PC-9 (cell line): ENCODE results near the gene UGT2B10. TPM values are rescaled to one million over a fixed set of nuclear protein-coding genes. Genes with fewer than 3 reads are reported as not detected.

Experiments
- BruUV-seq: library from RNA; stranded (reverse); fragments of 400-500 nt; replicated peaks from 2 replicates; lab custom pipeline; 2021; lab: Mats Ljungman, UMichigan
- CTCF ChIA-PET: fragments of 300-600 bp; sonication (Branson Sonifier 250); formaldehyde crosslinking; loops from one replicate; lab custom pipeline; 2022; ENCODE audit warnings: antibody characterized with exemption; lab: Charles Lee
- POLR2A ChIA-PET: fragments of 300-600 bp; sonication (Branson Sonifier 250); formaldehyde crosslinking; loops from one replicate; lab custom pipeline; 2022; ENCODE audit warnings: antibody characterized with exemption; ENCODE audit not compliant: unreplicated experiment; lab: Charles Lee
- DNase-seq, 2 experiments: peaks; one replicate each; pipeline versions ENCODE4 v3.0.0 to v3.0.0-alpha.2; 2015 to 2022; ENCODE audit warnings: mixed read lengths in 1 of 2
- H2AFZ ChIP-seq: fragments of 200-600 bp; sonication (generic); 2 replicates; pipeline ENCODE4 v1.8.1; 2017; ENCODE audit warnings: antibody characterized with exemption
- H3F3A ChIP-seq: fragments of 200-600 bp; sonication (generic); 2 replicates; pipeline ENCODE4 v1.8.1; 2017; ENCODE audit warnings: antibody characterized with exemption, mild to moderate bottlenecking, low read depth; ENCODE audit not compliant: insufficient read depth
- H3K27ac ChIP-seq: fragments of 200-600 bp; sonication (generic); 2 replicates; pipeline ENCODE4 v1.6.1; 2016; ENCODE audit warnings: mixed run types
- H3K27me3 ChIP-seq: fragments of 200-600 bp; sonication (generic); 2 replicates; pipeline ENCODE4 v1.6.1; 2016; ENCODE audit warnings: low read depth, mixed run types; ENCODE audit not compliant: insufficient read depth
- H3K36me3 ChIP-seq: fragments of 200-600 bp; sonication (generic); 2 replicates; pipeline ENCODE4 v1.6.1; 2016; ENCODE audit warnings: low read depth, mixed run types
- H3K4me1 ChIP-seq: fragments of 200-600 bp; sonication (generic); replicated peaks from 2 replicates; pipeline ENCODE4 v1.6.1; 2016; ENCODE audit warnings: mixed run types; ENCODE audit not compliant: insufficient read depth
- H3K4me2 ChIP-seq: fragments of 200-600 bp; sonication (generic); 2 replicates; pipeline ENCODE4 v1.6.1; 2017; ENCODE audit warnings: mixed run types
- H3K4me3 ChIP-seq: fragments of 200-600 bp; sonication (generic); 2 replicates; pipeline ENCODE4 v1.6.1; 2016; ENCODE audit warnings: mixed run types
- H3K79me2 ChIP-seq: fragments of 200-600 bp; sonication (generic); 2 replicates; pipeline ENCODE4 v1.6.1; 2017; ENCODE audit warnings: low read depth, mixed run types
- H3K9me2 ChIP-seq: fragments of 200-600 bp; sonication (generic); 2 replicates; pipeline ENCODE4 v1.8.1; 2017; ENCODE audit warnings: mild to moderate bottlenecking; ENCODE audit not compliant: insufficient read depth
- H3K9me3 ChIP-seq: fragments of 200-600 bp; sonication (generic); 2 replicates; pipeline ENCODE4 v1.8.1; 2016; ENCODE audit warnings: low read depth; ENCODE audit not compliant: insufficient read depth
- H4K20me1 ChIP-seq: fragments of 200-600 bp; sonication (generic); 2 replicates; pipeline ENCODE4 v1.8.1; 2017; ENCODE audit not compliant: insufficient read depth
- CTCF ChIP-seq: fragments of 200-600 bp; sonication (generic); conservative IDR thresholded peaks from 2 replicates; pipeline ENCODE4 v1.6.1; 2017; ENCODE audit warnings: mixed run types, antibody characterized with exemption, mild to moderate bottlenecking, moderate library complexity
- EZH2 ChIP-seq: fragments of 200-600 bp; sonication (generic); IDR thresholded peaks from 2 replicates; pipeline ENCODE4 v1.8.0; 2017; ENCODE audit warnings: antibody characterized with exemption, low read depth
- intact Hi-C: fragments of 100-400 bp; cut with micrococcal nuclease; formaldehyde crosslinking; loops from one replicate; pipeline ENCODE4 v1.10.0; 2022; ENCODE audit not compliant: unreplicated experiment
- total RNA-seq: library from RNA; stranded (reverse); gene quantifications from 2 replicates; pipeline ENCODE4 v1.2.3, GENCODE V29; 2021

The UGT2B10 gene
- total RNA-seq, 1 experiment from 2014 or later, result not detected

GRCh38 chr4:68797048-68797447 is 18.7 kb upstream of the UGT2B10 start:
- Histone ChIP-seq H3K79me2 (no peaks in the 10 kb centered on the region), H3K27ac (no peak overlapping the region), H3K4me1 (no peaks in the 10 kb centered on the region), H3K36me3 (no peaks in the 10 kb centered on the region), H2AFZ (no peak overlapping the region), H3F3A (no peaks in the 10 kb centered on the region), H3K9me3 (no peaks in the 10 kb centered on the region), H3K27me3 (no peaks in the 10 kb centered on the region), H4K20me1 (no peaks in the 10 kb centered on the region), H3K4me2 (no peak overlapping the region), H3K4me3 (no peak overlapping the region), H3K9me2 (no peaks in the 10 kb centered on the region)
- intact Hi-C loops, result no loop called here
- TF ChIP-seq CTCF, result no peak
- no peak for TF ChIP-seq EZH2
- DNase-seq, result no peak
- BruUV-seq, result no TSS peak
- ChIA-PET POLR2A (no interaction called here), CTCF (no interaction called here)

- intact Hi-C loops, result no loop called here
- ChIA-PET CTCF (no interaction called here), POLR2A (no interaction called here)
- Histone ChIP-seq H3K27me3 (no peaks in the 10 kb centered on the region), H4K20me1 (no peaks in the 10 kb centered on the region), H2AFZ (no peak overlapping the region), H3K4me1 (no peaks in the 10 kb centered on the region), H3K4me2 (no peak overlapping the region), H3K9me3 (no peaks in the 10 kb centered on the region), H3F3A (no peaks in the 10 kb centered on the region), H3K27ac (no peak overlapping the region), H3K9me2 (no peaks in the 10 kb centered on the region), H3K79me2 (no peaks in the 10 kb centered on the region), H3K36me3 (no peaks in the 10 kb centered on the region), H3K4me3 (no peak overlapping the region)
- BruUV-seq, result no TSS peak
- no peak for TF ChIP-seq EZH2
- TF ChIP-seq CTCF, result no peak
- DNase-seq, result no peak
These were observed 18.2 kb upstream of the UGT2B10 start for GRCh38 chr4:68797618-68798017.

- H3K27me3 ChIP-seq, result no peaks in the 10 kb centered on the region
- no peaks in the 10 kb centered on the region for H3K79me2 ChIP-seq
- H3K9me3 ChIP-seq, result no peaks in the 10 kb centered on the region
- H3K4me1 ChIP-seq, result no peaks in the 10 kb centered on the region
- BruUV-seq, result no TSS peak
- DNase-seq, result no peak
- no peaks in the 10 kb centered on the region for H3K36me3 ChIP-seq
- intact Hi-C loops, result no loop called here
- H2AFZ ChIP-seq, result no peak overlapping the region
- ChIA-PET POLR2A (no interaction called here), CTCF (no interaction called here)
- no peaks in the 10 kb centered on the region for H3K9me2 ChIP-seq
- no peak overlapping the region for H3K4me3 ChIP-seq
- H3F3A ChIP-seq, result no peaks in the 10 kb centered on the region
- no peaks in the 10 kb centered on the region for H4K20me1 ChIP-seq
- no peak for TF ChIP-seq CTCF
- H3K27ac ChIP-seq, result no peak overlapping the region
- H3K4me2 ChIP-seq, result no peak overlapping the region
These were observed 12.8 kb upstream of the UGT2B10 start for GRCh38 chr4:68803013-68803412.
